SK-N-SH (cell line): ENCODE measurements around the gene FKBP4. TPM values are rescaled to one million over a fixed set of nuclear protein-coding genes. Genes with fewer than 3 reads are reported as not detected.

Source experiments
- CTCF ChIA-PET: fragments of 300-600, 350-600 bp; formaldehyde crosslinking; extraction: SDS; loops from one replicate; lab custom pipeline; 2021; lab: Yijun Ruan, JAX
- POLR2A ChIA-PET: fragments of 350-600 bp; sonication (Branson Sonifier 250); formaldehyde crosslinking; extraction: SDS; loops from one replicate; lab custom pipeline; 2020; ENCODE audit warnings: antibody characterized with exemption, inconsistent platforms; lab: Yijun Ruan, JAX
- DNase-seq: peaks from one replicate; pipeline ENCODE4 v3.0.0; 2012
- H2AFZ ChIP-seq: fragments of 200-600 bp; sonication (generic); 2 replicates; pipeline ENCODE4 v1.8.1; 2016; ENCODE audit warnings: antibody characterized with exemption, mild to moderate bottlenecking, low read depth
- H3F3A ChIP-seq: fragments of 200-600 bp; sonication (generic); replicated peaks from 2 replicates; pipeline ENCODE3; 2016; ENCODE audit warnings: antibody characterized with exemption, mild to moderate bottlenecking; ENCODE audit not compliant: insufficient read depth
- H3K27ac ChIP-seq, 2 experiments: fragments of 200-500 bp in 1 of 2; fragments of 200-600 bp in 1 of 2; sonication (Bioruptor generic) in 1 of 2; sonication (generic), shearing (Covaris generic) in 1 of 2; 2 replicates each; pipeline versions ENCODE4 v1.5.1 to v1.6.1; 2014 to 2016; ENCODE audit warnings: low read depth in 2 of 2, inconsistent platforms in 1 of 2, low read length in 1 of 2, mild to moderate bottlenecking in 1 of 2, mixed read lengths in 1 of 2
- H3K27me3 ChIP-seq: fragments of 200-600 bp; sonication (generic), shearing (Covaris generic); 2 replicates; pipeline ENCODE4 v1.6.1; 2016; ENCODE audit warnings: mixed run types; ENCODE audit not compliant: insufficient read depth
- H3K36me3 ChIP-seq, 2 experiments: fragments of 200-500 bp in 1 of 2; fragments of 200-600 bp in 1 of 2; sonication (Bioruptor generic) in 1 of 2; sonication (generic) in 1 of 2; replicated peaks in 1 of 2; 2 replicates each; pipeline versions ENCODE3 to v1.5.1; 2014 to 2016; ENCODE audit warnings: low read length in 1 of 2, mild to moderate bottlenecking in 1 of 2; ENCODE audit not compliant: insufficient read depth in 2 of 2, control insufficient read depth in 1 of 2
- H3K4me1 ChIP-seq, 2 experiments: fragments of 200-500 bp in 1 of 2; fragments of 200-600 bp in 1 of 2; sonication (Bioruptor generic) in 1 of 2; sonication (generic), shearing (Covaris generic) in 1 of 2; 2 replicates each; pipeline versions ENCODE4 v1.5.1 to v1.6.1; 2014 to 2016; ENCODE audit warnings: low read depth in 1 of 2, low read length in 1 of 2, mixed run types in 1 of 2; ENCODE audit not compliant: insufficient read depth in 2 of 2, control insufficient read depth in 1 of 2
- H3K4me2 ChIP-seq: fragments of 200-600 bp; sonication (generic), shearing (Covaris generic); 2 replicates; pipeline ENCODE4 v1.6.1; 2017; ENCODE audit warnings: mixed run types
- H3K4me3 ChIP-seq, 2 experiments: fragments of 200-500 bp in 1 of 2; fragments of 200-600 bp in 1 of 2; sonication (Bioruptor generic) in 1 of 2; sonication (generic), shearing (Covaris generic) in 1 of 2; 2 replicates each; pipeline versions ENCODE4 v1.5.1 to v1.8.1; 2014 to 2016; ENCODE audit warnings: low read depth in 2 of 2, inconsistent platforms in 1 of 2, low read length in 1 of 2, mild to moderate bottlenecking in 1 of 2, mixed read lengths in 1 of 2, moderate library complexity in 1 of 2
- H3K79me2 ChIP-seq: fragments of 200-600 bp; sonication (generic); 2 replicates; pipeline ENCODE4 v1.8.1; 2017; ENCODE audit warnings: mild to moderate bottlenecking; ENCODE audit not compliant: insufficient read depth
- H3K9ac ChIP-seq: fragments of 200-600 bp; sonication (generic); 2 replicates; pipeline ENCODE4 v1.6.1; 2017; ENCODE audit warnings: mixed run types
- H3K9me2 ChIP-seq: fragments of 200-600 bp; sonication (generic); 2 replicates; pipeline ENCODE4 v1.6.1; 2017; ENCODE audit warnings: mixed run types
- H3K9me3 ChIP-seq: fragments of 200-600 bp; sonication (generic); 2 replicates; pipeline ENCODE4 v1.6.1; 2017; ENCODE audit warnings: mixed run types, mild to moderate bottlenecking, moderate library complexity
- H4K20me1 ChIP-seq: fragments of 200-600 bp; sonication (generic); 2 replicates; pipeline ENCODE4 v1.6.1; 2017; ENCODE audit warnings: mild to moderate bottlenecking, mixed run types; ENCODE audit not compliant: insufficient read depth
- CHD2 ChIP-seq: fragments of 150-350 bp; IDR thresholded peaks from 2 replicates; pipeline ENCODE4 v1.6.1; 2018; ENCODE audit warnings: low read length; ENCODE audit not compliant: partially characterized antibody
- CTCF ChIP-seq: fragments of 200-600 bp; sonication (generic); IDR thresholded peaks from 2 replicates; pipeline ENCODE4 v1.6.1; 2017; ENCODE audit warnings: antibody characterized with exemption, mild to moderate bottlenecking, moderate library complexity
- EP300 ChIP-seq, 2 experiments: IDR thresholded peaks; 2 replicates each; pipeline versions ENCODE4 v1.4.0 to v1.6.1; 2012; ENCODE audit warnings: borderline replicate concordance in 1 of 2, low read depth in 1 of 2, low read length in 1 of 2
- EZH2phosphoT487 ChIP-seq: fragments of 200-600 bp; sonication (generic); IDR thresholded peaks from 2 replicates; pipeline ENCODE4 v1.6.1; 2017; ENCODE audit warnings: low read depth, mixed run types, mild to moderate bottlenecking, antibody characterized with exemption, moderate library complexity, borderline replicate concordance
- FOXJ3 ChIP-seq: sonication (generic); formaldehyde crosslinking; IDR thresholded peaks from 2 replicates; pipeline ENCODE4 v1.5.1; 2020; ENCODE audit warnings: mild to moderate bottlenecking, missing genetic modification reagents
- FOXM1 ChIP-seq: IDR thresholded peaks from 2 replicates; pipeline ENCODE4 v1.4.0; 2012; ENCODE audit warnings: low read depth, mild to moderate bottlenecking
- GATA2 ChIP-seq: sonication (generic); formaldehyde crosslinking; IDR thresholded peaks from 2 replicates; pipeline ENCODE4 v1.5.0; 2020; ENCODE audit warnings: mild to moderate bottlenecking, missing genetic modification reagents
- JUND ChIP-seq: IDR thresholded peaks from 2 replicates; pipeline ENCODE4 v1.4.0; 2012
- MAX ChIP-seq: IDR thresholded peaks from 2 replicates; pipeline ENCODE4 v1.4.0; 2012; ENCODE audit warnings: low read depth
- MXI1 ChIP-seq: IDR thresholded peaks from 2 replicates; pipeline ENCODE4 v1.6.1; 2012; ENCODE audit warnings: mild to moderate bottlenecking, low read depth, low read length, improper control_type of control experiment
- NFIC ChIP-seq: IDR thresholded peaks from 2 replicates; pipeline ENCODE4 v1.4.0; 2012; ENCODE audit warnings: borderline replicate concordance
- PBX3 ChIP-seq: IDR thresholded peaks from 2 replicates; pipeline ENCODE4; 2012
- RAD21 ChIP-seq: IDR thresholded peaks from 2 replicates; pipeline ENCODE4 v1.6.1; 2012; ENCODE audit warnings: mild to moderate bottlenecking, low read length
- REST ChIP-seq: IDR thresholded peaks from 2 replicates; pipeline ENCODE4 v1.6.1; 2012; ENCODE audit warnings: mild to moderate bottlenecking, low read depth, low read length, moderate library complexity
- RFX5 ChIP-seq: IDR thresholded peaks from 2 replicates; pipeline ENCODE4 v1.6.1; 2012; ENCODE audit warnings: mild to moderate bottlenecking, improper control_type of control experiment, low read length
- TCF12 ChIP-seq: IDR thresholded peaks from 2 replicates; pipeline ENCODE4 v1.4.0; 2012
- TEAD4 ChIP-seq: IDR thresholded peaks from 2 replicates; pipeline ENCODE4 v1.4.0; 2012; ENCODE audit warnings: mild to moderate bottlenecking, borderline replicate concordance; ENCODE audit not compliant: insufficient read depth
- USF2 ChIP-seq: fragments of 150-350 bp; IDR thresholded peaks from 2 replicates; pipeline ENCODE4 v1.6.1; 2017; ENCODE audit warnings: antibody characterized with exemption, low read length, low read depth, borderline replicate concordance
- ZBTB33 ChIP-seq: IDR thresholded peaks from 2 replicates; pipeline ENCODE4 v1.4.0; 2012; ENCODE audit warnings: low read depth, borderline replicate concordance
- WGBS: methylation state at CpG from one replicate; pipeline ENCODE4 v1.1.6; 2017; ENCODE audit warnings: low lambda C conversion rate; 5-methylcytosine and 5-hydroxymethylcytosine counted together
- polyA plus RNA-seq, 3 experiments: library from polyadenylated mRNA; depleted of rRNA; stranded (reverse); fragments of >200 nt; gene quantifications; 2 replicates each; pipeline ENCODE4 v1.2.3, GENCODE V29; 2012

FKBP4 gene
- polyA plus RNA-seq, 1 of the 3 experiments (the other 2 are of a cell fraction) = 53.2 TPM

GRCh38 chr12:2819810-2820209 lies 25.0 kb downstream of the FKBP4 start:
- Histone ChIP-seq H3F3A (no peaks in the 10 kb centered on the region), H3K9me3 (no peaks in the 10 kb centered on the region), H3K4me3 (no peak overlapping the region), H3K79me2 (peaks cover 8% of the 10 kb centered on the region), H4K20me1 (no peaks in the 10 kb centered on the region), H3K27ac (no peak overlapping the region), H2AFZ (no peak overlapping the region), H3K4me2 (no peak overlapping the region), H3K9ac (no peak overlapping the region), H3K4me1 (no peaks in the 10 kb centered on the region), H3K36me3 (peaks cover 15 to 57% of the 10 kb centered on the region in 2 experiments), H3K9me2 (no peaks in the 10 kb centered on the region), H3K27me3 (no peaks in the 10 kb centered on the region)
- no peak for TF ChIP-seq EP300 (IDR thresholded peaks at IDR 0.05; ENCODE audit: borderline replicate concordance in 1 of 2, low read depth in 1 of 2, low read length in 1 of 2)
- no peak for TF ChIP-seq PBX3
- TF ChIP-seq CTCF = no peak
- TF ChIP-seq TCF12 = no peak
- TF ChIP-seq EZH2phosphoT487 = no peak
- TF ChIP-seq FOXJ3 (CRISPR knock-in tag) = no peak
- no peak for TF ChIP-seq RAD21
- no peak for TF ChIP-seq CHD2
- TF ChIP-seq USF2 = no peak
- TF ChIP-seq MAX = no peak
- no peak for TF ChIP-seq GATA2 (CRISPR knock-in tag)
- TF ChIP-seq RFX5 = no peak
- TF ChIP-seq TEAD4 = no peak
- no peak for TF ChIP-seq JUND
- TF ChIP-seq REST = no peak
- TF ChIP-seq MXI1 = no peak
- TF ChIP-seq NFIC = no peak
- TF ChIP-seq FOXM1 = no peak
- TF ChIP-seq ZBTB33 = no peak
- DNase-seq = no peak
- POLR2A ChIA-PET = no interaction called here
- 94% methylated on average over 15 of the region's 15 CpGs for WGBS
- CTCF ChIA-PET = interaction anchor here (0.6 to 0.8 kb wide), 2 partner anchors 24 to 36 kb away, joined by 3 to 4 read pairs; no protein-coding TSS in a partner anchor
